Fibroblast of the aortic adventitia (primary cell): ENCODE measurements around the gene CRACDL. TPM values are rescaled to one million over a fixed set of nuclear protein-coding genes. Genes with fewer than 3 reads are reported as not detected.

ENCODE experiments used
- DNase-seq: peaks from one replicate; pipeline ENCODE4 v3.0.0-alpha.2; 2010; ENCODE audit warnings: low read depth
- H3K4me3 ChIP-seq: 2 replicates; pipeline ENCODE4 v1.5.1; 2011; ENCODE audit warnings: low read depth, mild to moderate bottlenecking, control low read depth, low read length, moderate library complexity
- total RNA-seq: library from RNA; depleted of rRNA; stranded (reverse); fragments of >200 nt; gene quantifications from 2 replicates; pipeline ENCODE4 v1.2.3, GENCODE V29; 2012; ENCODE audit warnings: low replicate concordance
- TF ChIP-seq, protein P1 (sequence below): IDR thresholded peaks from 2 replicates; pipeline ENCODE4 v1.5.1; 2011; ENCODE audit warnings: mild to moderate bottlenecking, low read length, control low read depth, inconsistent platforms; ENCODE audit not compliant: insufficient read depth

The CRACDL gene
- total RNA-seq, 1 donor: not detected

DNA sequence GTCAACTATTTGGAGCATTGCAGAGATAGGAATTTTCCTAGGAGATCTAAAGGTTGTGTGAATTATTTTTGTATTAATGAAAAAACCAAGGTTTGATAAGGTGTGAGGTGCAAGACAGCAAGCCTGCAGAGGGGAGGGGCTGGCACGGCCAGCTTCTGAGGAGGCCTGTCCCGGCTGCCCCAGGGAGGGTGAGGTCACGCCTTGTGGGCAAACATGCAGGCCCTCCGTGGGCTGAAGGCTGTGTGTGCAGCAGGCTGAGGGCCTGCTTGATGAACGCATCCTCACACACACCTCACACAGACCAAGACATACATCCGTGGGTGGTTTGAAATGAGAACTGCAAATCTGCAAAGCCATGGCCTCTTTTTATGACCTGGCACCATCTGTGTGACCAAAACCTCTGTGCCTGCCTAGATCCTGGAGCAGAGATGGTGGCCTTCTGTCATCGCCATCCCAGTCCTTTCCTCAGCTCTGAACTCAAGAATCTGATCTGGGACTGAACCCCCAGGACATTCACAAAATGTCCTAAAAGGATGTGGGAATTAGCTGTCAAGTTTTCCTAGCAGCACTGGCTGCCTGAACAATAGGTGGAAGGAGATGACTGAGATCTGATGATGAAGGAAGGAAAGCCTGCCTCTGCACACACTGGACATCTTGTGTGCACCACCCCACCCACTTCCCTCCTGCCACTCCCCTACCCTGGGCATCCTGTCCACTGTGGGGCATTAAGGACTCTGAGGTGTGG, 102.7 kb downstream of the CRACDL start:
- DNase-seq: no peak
- H3K4me3 ChIP-seq: no peak overlapping the region
- TF ChIP-seq, protein P1, sequence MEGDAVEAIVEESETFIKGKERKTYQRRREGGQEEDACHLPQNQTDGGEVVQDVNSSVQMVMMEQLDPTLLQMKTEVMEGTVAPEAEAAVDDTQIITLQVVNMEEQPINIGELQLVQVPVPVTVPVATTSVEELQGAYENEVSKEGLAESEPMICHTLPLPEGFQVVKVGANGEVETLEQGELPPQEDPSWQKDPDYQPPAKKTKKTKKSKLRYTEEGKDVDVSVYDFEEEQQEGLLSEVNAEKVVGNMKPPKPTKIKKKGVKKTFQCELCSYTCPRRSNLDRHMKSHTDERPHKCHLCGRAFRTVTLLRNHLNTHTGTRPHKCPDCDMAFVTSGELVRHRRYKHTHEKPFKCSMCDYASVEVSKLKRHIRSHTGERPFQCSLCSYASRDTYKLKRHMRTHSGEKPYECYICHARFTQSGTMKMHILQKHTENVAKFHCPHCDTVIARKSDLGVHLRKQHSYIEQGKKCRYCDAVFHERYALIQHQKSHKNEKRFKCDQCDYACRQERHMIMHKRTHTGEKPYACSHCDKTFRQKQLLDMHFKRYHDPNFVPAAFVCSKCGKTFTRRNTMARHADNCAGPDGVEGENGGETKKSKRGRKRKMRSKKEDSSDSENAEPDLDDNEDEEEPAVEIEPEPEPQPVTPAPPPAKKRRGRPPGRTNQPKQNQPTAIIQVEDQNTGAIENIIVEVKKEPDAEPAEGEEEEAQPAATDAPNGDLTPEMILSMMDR: no peak

- H3K4me3 ChIP-seq: no peak overlapping the region
- TF ChIP-seq, protein P1: no peak
- no peak for DNase-seq
Observed at GRCh38 chr2:98832172-98832571, 103.9 kb downstream of the CRACDL start.

DNA sequence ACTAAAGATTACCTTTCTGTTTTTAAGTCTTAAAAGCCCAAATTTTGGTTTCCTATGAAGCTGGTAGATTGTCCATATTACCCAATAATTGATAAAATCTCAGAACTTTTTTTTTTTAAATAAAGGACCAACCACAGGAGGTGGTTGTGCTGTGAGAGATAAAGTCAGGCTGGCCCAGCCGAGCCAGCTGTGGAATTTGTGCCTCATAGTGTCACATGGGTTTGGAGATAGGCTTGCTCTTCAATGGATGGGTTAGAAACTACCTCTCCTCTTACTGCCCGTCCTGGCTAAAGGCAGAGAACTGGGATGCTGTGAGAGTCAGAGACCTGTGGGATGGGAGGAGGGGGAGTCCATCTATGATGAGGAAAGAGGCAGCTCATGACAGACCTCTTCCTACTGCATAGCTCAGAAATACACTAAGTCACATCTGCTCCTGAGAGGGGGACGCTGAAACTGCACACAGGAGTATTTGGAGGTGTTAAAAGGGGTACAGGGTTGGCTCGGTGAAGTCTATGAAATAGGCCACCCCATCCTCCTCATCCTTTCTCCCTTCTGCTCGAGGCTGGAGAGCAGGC, 105.4 kb downstream of the CRACDL start:
- H3K4me3 ChIP-seq: no peak overlapping the region
- TF ChIP-seq, protein P1: no peak
- no peak for DNase-seq

DNA sequence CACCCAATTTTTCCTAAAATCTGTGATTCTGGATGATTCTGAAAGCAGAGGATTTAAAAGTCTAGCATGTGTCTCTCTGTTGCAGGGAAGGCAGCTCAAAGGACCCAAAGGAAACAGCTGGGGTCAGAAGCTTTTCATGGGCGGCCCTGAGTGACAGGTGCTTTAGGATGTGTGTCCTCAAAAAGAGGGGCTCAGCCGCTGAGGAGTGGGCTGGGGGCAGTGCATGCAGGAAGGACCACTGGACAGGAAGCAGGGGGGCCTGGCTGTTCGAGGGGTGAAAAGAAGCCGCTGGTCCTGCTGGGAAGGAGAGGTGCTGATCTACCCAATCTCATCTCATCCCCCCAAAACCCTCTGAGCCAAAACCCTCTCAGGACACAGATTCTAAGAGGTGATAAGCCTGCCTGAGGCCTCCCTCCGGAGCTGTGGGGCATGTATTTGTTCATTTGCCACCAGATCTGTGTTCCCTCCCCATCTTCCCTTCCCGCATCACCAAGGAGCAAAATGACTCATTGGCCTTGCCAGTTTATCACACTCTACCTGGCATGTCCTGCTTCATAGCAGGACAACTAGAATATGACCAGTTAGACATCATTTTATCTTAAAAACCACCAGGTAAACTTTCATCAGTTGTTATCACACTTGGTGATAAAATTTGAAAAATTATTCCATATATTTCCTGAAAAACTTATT, 106.3 kb downstream of the CRACDL start:
- no peak for DNase-seq
- TF ChIP-seq, protein P1: no peak
- H3K4me3 ChIP-seq: no peak overlapping the region

GRCh38 chr2:98828793-98829371, 107.1 kb downstream of the CRACDL start:
- H3K4me3 ChIP-seq: no peak overlapping the region
- no peak for DNase-seq
- TF ChIP-seq, protein P1: no peak

GRCh38 chr2:98828369-98828744, 107.7 kb downstream of the CRACDL start:
- no peak overlapping the region for H3K4me3 ChIP-seq
- no peak for DNase-seq
- TF ChIP-seq, protein P1: no peak
